ENCODE measurements around the gene NHERF2.
"Not testable (repeated sequence)": the region's sequence is repeated elsewhere in the genome, so short reads cannot be mapped to it uniquely, and the experiment has no call there.

The NHERF2 gene

DNA sequence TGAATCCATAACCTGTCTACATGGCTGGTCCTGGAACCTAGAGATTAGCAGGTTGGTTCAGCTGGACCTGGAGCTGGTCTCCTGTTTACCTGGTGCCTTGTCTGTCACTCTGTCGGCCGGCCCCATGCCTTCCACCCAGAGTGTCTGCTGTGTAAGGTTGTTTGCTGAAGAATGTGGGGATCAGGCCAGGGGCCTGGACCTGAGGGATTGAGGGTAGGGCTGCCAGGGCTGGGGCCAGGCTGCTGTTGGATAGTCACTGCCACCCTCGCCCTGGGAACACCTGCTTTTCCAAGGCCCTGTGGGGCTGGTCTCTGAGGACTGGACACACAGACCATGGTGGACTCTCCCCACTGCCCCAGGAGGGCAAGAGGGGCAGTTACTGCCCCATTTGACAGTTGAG is 1.4 kb downstream of the NHERF2 start:
- no peak for DNase-seq (ENCODE audit: low read depth in 3 of 3)

DNA sequence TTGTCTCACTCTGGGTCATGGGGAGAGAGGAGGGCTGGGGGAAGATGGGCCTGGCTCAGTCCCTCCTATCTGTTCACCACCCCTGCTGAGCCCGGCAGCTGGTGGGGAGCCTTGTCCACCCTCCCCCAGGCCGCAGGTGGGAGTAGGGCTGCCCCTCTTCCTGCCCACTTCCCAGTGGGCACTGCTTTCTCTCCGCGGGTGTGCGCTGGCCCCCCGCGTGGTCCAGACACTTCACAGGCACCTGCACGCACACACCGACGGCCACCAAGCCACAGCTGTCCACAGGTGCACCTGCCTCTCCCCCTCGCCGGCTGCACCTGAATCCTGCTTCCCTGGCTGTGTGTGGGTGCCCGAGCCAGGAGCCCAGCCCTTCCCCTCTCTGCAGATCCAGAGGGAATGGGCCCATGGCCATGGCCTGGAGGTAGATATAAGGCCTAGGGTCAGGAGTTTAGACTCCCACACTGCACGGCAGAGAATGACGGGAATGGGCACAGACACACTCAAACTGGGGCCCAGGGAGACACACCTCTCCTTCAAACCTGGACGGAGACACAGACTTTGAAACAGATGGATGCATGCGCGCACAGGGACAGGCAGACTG is 2.0 kb downstream of the NHERF2 start:
- DNase-seq (ENCODE audit: low read depth in 3 of 3): no peak

DNA sequence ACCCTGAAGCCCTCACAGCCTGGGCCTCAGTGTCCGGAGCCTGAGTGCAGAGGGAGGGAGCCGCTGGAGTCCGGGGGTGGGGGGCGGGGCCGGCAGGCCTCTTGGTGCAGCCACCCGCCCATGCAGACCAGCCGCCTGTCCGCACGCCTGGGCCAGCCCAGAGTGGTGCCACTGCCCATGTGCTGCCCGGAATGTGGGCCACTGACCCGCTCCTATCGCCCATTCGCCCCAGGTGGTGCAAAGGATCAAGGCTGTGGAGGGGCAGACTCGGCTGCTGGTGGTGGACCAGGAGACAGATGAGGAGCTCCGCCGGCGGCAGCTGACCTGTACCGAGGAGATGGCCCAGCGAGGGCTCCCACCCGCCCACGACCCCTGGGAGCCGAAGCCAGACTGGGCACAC is 2.6 kb downstream of the NHERF2 start:
- DNase-seq (ENCODE audit: low read depth in 3 of 3): no peak

DNA sequence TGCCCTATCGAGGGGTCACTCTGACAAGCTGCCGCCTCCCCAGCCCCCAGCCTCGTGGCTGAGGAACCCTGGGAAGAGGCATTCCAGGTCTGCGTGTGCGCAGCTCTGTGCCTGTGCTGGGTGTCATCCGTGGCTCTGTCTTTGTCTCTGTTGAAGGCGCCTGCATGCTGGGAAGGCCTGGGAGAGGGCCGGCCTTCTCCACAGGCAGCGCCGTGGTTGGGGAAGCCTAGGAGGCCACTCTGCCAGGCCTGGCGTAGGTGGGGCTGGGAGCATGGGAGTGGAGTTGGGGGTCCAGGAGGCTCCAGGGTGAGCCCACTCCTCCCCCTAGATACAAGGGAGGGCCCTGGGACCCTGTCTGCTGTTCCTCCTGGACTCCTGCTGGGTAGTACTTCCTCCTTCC is 3.3 kb downstream of the NHERF2 start:
- no peak for DNase-seq (ENCODE audit: low read depth in 3 of 3)

DNA sequence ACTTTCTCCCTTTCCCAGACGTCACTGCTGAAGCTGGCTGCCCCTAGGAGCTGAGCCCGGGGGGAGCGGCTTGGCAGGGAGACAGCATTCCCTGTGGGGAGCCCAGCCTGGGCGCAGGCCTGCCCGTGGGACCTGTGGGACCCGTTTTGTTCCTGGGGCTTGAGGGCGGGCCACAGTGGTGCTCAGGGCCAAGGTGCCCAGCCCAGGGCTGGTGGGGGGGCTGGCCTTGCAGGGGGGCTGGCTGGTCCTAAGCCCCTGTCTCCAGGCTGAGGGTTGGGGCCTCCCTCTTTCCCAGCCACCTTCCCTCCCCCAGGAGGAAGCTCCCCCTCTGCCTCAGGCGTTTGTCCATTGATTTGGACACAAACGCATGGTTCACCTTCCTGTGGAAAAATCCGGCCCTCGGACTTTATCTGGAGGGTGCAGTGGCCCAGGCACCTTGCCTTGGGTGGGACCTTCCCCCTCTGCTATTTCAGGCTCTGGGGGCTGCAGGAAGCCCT is 4.4 kb downstream of the NHERF2 start:
- DNase-seq (ENCODE audit: low read depth in 3 of 3): no peak

DNA sequence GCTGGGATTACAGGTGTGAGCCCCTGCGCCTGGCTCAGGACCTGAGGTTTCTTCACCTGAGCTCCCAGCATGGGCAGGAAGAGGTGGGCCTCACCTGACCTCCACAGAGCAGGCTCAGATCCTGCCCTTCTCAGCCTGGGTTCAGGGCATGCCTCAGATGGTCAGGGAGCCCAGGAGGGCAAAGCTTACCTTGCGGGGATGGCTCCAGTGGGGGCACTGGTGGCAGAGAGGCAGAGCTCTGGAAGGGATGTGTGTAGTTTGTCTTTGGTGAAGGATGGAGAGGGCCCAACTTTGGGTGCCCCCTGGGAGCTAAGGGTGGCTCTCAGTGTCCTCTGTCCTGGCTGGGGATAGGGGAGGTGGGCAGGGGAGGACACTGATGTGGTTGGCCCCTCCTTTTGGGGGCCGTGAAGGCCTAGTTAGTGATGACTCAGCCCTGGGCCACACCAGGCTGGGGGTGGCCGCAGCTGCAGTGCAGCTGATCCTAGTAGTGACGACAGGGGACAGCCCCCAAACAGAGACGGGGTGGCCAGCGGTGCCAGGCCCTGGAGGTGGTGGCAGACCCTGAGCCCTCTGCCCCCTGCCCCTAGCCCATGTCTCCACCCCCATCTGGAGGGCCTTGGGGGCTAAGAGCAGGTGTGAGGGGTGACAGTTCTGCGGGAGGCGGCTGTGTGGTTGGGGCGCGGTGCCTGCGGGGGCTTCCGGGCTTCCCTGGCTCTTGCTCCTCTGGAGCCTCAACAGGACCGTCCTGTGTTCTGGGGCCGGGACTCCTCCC is 5.8 kb downstream of the NHERF2 start:
- no peak for DNase-seq (ENCODE audit: low read depth in 3 of 3)

DNA sequence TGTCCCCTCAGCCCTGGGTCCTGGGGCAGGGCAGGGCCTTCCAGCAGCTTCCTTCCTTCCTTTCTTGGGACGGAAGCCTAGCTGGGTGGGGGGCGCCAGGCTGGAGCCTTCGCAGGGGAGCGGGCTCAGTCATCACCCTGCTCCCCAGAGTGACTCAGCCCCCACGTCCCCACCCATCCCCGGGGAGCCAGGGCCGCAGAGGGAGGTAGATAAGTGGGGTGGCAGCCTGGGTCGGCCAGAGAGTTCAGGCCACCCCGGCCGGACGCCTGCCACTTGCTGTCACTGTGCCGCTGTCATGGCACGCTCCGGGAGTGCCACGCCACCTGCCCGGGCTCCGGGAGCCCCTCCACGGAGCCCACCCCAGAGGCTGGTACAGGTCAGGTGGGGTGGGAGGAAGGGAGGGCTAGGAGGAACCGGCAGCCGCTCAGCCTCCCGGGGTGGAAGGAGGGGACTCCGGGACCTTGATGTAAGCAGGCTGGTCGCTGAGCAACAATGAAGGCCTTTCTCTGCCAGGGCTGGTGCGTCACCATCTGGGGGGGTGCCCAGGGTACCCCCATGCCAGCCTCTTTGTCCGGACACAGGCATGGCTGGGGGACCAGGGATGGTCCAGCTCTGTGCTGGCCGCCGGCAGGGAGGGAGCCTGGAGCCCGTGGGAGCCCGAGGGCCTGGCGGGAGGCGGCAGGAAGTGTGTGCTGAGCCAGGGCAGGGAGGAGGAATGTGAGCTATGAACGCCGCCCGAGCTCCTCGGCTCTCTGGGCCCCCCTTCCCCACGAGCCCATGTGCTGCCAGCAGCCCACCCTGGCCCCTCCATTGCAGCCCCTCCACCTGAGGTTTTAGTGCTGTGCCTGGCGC is 6.6 kb downstream of the NHERF2 start:
- DNase-seq (ENCODE audit: low read depth in 3 of 3): no peak

DNA sequence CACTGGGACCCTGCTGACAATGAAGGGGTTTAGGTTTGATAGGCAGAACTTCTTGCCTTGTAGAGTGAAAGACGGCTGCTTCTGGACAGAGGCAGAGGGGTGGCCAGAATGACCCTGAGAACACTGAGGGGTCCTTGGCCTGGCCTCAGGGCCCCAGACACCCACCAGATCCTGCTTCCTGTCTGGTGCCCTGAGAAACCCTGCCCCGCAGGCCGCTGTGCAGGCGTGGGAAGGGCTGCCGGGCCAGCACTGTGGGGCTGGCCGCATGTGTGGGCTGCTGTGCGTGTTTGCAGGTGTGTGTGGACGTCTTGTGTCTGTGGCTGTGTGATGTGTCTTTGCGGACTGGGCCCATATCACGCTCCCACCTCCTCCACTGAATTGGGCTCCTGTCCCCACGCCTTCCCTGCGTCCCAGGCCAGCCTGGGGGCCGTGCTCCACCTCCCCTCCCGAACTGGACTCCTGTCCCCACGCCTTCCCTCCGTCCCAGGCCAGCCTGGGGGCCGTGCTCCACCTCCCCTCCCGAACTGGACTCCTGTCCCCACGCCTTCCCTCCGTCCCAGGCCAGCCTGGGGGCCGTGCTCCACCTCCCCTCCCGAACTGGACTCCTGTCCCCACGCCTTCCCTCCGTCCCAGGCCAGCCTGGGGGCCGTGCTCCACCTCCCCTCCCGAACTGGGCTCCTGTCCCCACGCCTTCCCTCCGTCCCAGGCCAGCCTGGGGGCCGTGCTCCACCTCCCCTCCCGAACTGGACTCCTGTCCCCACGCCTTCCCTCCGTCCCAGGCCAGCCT is 7.4 kb downstream of the NHERF2 start:
- not testable (repeated sequence) for DNase-seq (ENCODE audit: low read depth in 3 of 3)

DNA sequence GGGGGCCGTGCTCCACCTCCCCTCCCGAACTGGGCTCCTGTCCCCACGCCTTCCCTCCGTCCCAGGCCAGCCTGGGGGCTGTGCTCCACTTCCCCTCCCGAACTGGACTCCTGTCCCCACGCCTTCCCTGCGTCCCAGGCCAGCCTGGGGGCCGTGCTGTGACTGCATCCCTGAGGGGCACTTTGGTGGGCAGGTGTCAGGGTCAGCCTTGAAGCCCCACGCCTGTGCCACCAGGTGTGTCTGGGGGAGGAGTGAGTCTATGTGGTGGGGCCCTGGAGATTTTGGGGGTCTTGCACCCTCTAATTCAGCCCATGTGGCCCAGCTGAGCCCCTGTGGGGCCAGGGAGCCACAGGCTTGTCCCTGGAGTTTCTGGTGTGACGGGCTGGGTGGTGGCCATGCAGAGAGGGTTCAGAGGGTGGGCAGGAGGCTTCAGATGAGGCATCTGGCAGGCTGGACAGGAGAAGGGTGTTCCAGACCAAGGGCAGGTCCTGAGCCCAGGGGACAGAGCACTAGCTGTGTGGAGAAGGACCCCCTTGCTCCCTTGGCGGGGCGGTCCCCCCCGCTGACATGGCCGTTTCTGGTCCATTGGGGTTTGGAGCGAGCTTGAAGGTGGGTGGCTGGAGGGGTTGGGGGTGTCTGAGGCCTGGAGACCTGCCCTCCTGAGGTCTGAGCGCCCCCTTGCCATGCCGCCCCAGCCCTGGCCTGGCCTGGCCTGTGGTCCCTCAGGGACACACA is 8.2 kb downstream of the NHERF2 start:
- DNase-seq (ENCODE audit: low read depth in 3 of 3): no peak

DNA sequence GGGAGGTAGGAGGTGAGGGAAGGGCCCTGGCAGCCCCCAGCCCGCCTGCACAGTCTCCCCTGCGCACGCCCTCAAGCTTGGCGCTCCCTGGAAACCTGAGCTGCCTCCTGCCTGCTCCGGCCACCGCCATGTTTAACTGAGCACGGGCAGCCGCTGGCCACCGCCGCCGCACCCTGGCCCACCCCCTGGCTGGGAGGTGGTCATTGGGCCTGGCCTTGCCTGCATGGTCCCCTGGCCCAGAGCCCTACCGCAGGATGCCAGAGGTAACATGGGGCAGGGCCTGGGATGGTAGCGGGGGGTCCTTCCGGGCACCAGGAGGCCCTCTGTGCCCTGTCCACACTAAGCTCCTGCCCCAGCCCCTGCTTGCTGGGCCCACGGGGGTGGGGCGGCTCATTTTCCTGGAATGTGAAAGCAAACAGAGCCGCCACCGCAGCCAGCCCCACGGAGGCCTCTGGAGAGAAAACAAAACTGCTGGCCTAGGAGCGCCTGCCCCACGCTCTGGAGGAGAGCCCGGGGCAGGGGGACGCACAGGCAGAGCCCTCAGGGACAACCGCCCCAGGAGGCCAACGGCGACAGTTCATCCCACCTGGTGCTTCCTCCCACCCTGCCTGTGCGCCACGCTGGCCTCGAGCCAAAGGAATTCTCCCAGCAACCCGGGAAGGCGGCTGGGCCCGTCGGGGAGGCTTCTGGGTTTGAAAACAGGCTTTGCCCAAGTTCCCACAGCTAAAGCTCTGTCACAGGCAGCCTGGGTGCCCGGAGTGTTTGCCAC is 8.9 kb downstream of the NHERF2 start:
- no peak for DNase-seq (ENCODE audit: low read depth in 3 of 3)

DNA sequence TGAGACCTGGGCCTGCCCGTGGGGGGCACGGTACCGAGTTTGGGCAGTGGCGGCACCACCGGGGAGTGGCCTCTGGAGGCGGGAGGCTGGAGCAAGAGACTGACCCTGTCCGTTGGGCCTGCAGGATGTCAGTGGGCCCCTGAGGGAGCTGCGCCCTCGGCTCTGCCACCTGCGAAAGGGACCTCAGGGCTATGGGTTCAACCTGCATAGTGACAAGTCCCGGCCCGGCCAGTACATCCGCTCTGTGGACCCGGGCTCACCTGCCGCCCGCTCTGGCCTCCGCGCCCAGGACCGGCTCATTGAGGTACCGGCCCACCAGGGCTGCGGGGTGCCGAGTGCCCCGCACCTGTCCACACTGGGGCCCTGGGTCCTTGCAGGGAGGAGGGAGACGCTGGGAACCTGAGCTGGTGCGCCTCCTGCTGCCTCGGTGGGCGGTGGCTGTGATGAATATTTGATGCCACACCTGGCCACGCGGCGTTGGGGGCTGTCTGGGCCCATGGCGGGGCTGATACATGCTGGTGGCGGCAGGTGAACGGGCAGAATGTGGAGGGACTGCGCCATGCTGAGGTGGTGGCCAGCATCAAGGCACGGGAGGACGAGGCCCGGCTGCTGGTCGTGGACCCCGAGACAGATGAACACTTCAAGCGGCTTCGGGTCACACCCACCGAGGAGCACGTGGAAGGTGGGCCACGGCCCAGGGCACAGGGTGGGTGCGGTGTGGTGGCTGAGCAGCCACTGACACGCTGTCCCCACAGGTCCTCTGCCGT is 9.7 kb downstream of the NHERF2 start:
- no peak for DNase-seq (ENCODE audit: low read depth in 3 of 3)

DNA sequence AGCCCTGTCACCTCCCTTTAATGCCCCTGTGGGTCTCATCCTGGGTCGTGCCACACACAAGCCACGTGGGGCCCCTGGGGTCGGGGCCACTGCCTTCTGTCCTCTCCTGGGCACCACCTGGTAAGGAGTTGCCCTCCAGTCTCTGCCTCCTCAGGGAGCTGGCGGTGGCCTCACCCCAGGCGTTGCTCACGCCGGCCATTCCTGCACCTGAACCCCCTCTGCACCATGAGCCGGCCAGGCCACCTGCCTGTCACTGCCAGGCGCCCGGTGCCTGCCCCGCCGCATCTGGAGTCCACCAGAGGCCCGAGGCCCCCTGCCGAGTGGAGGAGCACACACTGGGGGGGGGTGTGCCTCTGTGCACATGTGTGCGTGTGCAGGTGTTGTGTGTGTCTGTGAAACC is 10.4 kb downstream of the NHERF2 start:
- DNase-seq (ENCODE audit: low read depth in 3 of 3): no peak

DNA sequence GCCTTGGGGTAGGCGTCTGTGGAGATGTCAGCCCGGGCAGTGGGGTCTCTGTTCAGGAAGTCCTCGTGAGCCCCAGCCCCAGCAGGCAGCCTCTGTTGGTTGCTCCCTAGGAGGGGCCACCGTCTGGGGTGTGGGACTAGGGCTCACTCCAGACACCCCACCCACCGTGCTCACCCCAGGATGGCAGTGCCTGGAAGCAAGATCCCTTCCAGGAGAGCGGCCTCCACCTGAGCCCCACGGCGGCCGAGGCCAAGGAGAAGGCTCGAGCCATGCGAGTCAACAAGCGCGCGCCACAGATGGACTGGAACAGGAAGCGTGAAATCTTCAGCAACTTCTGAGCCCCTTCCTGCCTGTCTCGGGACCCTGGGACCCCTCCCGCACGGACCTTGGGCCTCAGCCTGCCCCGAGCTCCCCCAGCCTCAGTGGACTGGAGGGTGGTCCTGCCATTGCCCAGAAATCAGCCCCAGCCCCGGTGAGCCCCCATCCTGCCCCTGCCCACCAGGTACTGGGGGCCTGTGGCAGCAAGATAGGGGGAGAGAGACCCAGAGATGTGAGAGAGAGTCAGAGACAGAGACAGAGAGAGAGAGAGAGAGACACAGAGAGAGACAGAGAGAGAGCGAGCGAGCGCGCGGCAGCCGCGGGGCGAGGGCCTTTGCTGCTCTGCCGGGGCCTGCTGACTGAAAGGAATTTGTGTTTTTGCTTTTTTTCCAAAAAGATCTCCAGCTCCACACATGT is 11.1 kb downstream of the NHERF2 start:
- DNase-seq (ENCODE audit: low read depth in 3 of 3): no peak

DNA sequence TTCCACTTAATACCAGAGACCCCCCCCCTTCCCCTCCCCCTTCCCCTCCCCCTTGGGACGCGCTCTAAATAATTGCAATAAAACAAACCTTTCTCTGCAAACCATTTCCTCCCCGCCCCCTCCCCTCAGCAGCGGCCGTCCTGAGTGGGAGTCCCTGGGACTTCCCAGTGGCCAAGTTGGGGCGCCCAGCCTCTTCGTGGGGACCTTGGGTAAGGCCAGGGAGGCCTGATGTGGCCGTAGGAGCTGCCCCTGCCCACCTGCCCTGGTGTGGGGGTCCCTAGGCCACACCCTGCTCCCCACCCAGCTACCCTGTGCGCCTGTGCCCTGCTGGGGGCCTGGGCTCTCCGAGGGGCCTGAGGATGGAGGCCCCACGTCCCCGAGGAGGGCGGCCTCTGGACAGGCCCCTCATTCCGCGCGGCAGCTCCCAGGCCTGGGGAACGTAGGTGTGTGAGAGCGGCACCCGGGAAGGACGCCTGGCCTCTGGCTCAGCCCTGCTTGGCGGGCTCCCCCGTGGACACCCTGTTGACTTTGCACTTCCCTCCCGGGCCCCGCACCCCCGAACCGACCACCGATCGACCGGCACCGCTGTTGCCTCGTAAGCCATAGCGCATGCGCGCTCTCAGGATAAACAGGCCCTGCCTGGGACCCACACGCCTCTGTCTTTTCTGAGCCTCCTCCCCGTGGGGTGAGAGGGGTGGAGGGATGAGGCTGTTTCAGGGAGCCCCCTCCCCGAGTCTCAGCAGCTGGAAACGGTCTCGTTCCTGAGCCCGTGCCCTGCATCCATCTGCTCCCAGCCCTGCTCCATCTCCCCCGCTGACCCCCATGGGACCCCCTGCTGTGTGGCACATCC is 11.9 kb downstream of the NHERF2 start:
- no peak for DNase-seq (ENCODE audit: low read depth in 3 of 3)

DNA sequence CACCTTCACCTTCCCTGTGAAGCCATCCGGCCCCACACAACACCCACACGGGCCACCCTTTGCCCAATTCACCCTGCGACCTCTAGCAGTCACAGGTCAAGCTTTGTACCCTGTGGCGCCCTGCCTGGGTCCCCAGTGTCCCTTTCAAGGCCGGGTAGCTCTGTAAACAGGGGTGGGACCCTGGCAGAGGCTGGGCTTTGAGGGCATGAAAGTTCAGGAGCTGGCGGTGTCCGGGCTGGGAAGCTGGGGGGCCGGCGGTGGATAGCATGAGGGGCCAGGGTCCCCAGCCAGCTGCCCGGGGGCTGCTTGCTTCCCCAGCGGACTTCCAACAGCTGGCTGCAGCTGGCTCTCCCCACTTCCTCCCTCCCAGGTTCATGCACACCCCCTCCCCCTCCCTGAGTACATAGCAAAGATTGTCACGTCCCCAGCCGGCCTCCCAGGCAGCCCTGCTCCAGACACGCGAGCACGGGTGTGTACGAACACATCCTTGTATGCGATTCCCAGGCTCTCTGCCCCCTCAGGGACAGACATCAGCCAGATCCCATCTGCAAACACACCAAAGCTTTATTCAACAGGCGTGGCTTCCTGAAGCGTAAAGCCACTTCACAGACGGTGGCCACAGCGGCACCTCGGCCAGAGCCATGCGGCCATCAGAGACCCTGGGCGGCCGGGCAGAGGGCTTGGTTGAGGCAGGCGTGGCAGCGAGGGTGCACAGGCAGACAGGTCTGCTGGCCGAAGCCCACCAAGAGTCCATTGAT is 12.8 kb downstream of the NHERF2 start:
- DNase-seq (ENCODE audit: low read depth in 3 of 3): no peak

DNA sequence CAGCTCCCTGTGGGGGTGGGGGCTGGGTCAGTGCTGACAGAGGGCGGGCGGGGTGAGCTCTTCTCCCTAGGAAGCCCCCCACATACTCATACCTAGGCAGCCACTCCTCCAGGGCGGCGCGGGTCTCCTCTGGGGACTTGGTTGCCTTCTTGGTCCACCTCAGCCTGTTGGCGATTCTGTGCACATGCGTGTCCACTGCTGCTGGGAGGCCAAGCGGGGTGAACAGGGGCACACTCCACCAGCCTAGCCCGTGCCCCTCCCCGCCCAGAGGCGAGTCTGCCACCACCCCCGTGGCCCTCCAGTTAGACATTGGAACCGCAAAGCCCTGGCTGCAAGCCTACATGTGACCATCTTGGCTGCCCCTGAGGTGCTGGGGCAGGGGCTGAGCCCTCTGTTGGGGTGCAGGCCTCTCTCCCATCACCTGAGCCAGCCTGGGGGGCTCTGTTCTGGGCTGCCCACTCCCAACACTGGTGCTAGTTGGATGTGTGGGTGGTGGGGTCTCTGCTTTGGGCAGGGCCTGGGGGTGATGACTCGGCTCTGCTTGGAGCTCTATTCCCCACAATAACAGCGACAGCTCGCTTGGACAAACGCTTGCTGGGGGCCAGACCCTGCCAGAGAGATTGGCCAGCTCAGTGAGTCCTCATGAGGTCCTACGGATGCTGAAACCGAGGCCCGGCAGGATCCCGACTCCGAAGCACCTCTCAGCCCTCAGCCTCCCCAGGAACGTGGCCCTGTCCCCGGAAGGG is 13.5 kb downstream of the NHERF2 start:
- DNase-seq (ENCODE audit: low read depth in 3 of 3): no peak
